Pancreas (tissue), 10 donors: ENCODE results near the gene APBB2. TPM values are rescaled to one million over a fixed set of nuclear protein-coding genes. Genes with fewer than 3 reads are reported as not detected.

Experiments
- ATAC-seq, 4 donors: fragments of 200-7000 bp; cut with Tn5 transposase; one replicate each; pipeline versions ENCODE4 v1.8.0 to v1.9.1; 2020; ENCODE audit warnings: mild to moderate bottlenecking in 4 of 4, moderate library complexity in 4 of 4
- DNase-seq, 6 donors: peaks; one replicate each; pipeline ENCODE4 v3.0.0-alpha.2; 2020
- FAIRE-seq: peaks from 2 replicates; lab custom pipeline; 2012; peaks lifted over from hg19 to GRCh38; lab: Jason Lieb, UNC
- H3K27ac ChIP-seq, 4 donors: fragments of 200-600 bp; sonication (generic); 1 replicate in 3 of 4; 2 replicates in 1 of 4; pipeline versions ENCODE4 v1.5.0 to v1.8.0; 2020
- H3K27me3 ChIP-seq, 4 donors: fragments of 200-600 bp; one replicate each; pipeline ENCODE4 v1.8.0; 2021
- H3K36me3 ChIP-seq, 3 donors: fragments of 200-600 bp; sonication (generic) in 1 of 3; one replicate each; pipeline versions ENCODE4 v1.5.0 to v1.8.0; 2020 to 2021
- H3K4me1 ChIP-seq, 3 donors: fragments of 200-600 bp; one replicate each; pipeline ENCODE4 v1.8.0; 2021
- H3K4me3 ChIP-seq, 4 donors: fragments of 200-600 bp; sonication (generic) in 2 of 4; one replicate each; pipeline versions ENCODE4 v1.5.0 to v1.8.0; 2020 to 2021
- H3K9me3 ChIP-seq, 4 donors: fragments of 200-600 bp; one replicate each; pipeline ENCODE4 v1.8.0; 2021
- WGBS, 2 donors: extraction: QIAGEN DNeasy Blood & Tissue Kit; methylation state at CpG; one replicate each; pipeline ENCODE4 v1.1.7; 2013; 5-methylcytosine and 5-hydroxymethylcytosine counted together
- intact Hi-C, 3 donors: fragments of 100-400 bp; cut with DNase I; formaldehyde crosslinking; loops; one replicate each; pipeline versions ENCODE4 v1.11.1 to v1.14.2; 2022
- polyA plus RNA-seq, 2 donors: library from polyadenylated mRNA; stranded (reverse); fragments of 200-250 nt; gene quantifications; one replicate each; pipeline ENCODE4 v1.2.3, GENCODE V29; 2013
- total RNA-seq, 6 donors: library from RNA; stranded (reverse); fragmentation: NEBNext Ultra II Directional in 4 of 6; extraction: Animal tissue kit (Norgen Biotek cat#: 25700) in 4 of 6; gene quantifications; one replicate each; pipeline versions ENCODE4 v1.2.1 to v1.2.4, GENCODE V29; 2021 to 2023
- TF ChIP-seq, protein P1 (sequence below), 4 donors: fragments of 200-600 bp; sonication (generic) in 3 of 4; IDR thresholded peaks; one replicate each; pipeline versions ENCODE4 v1.5.0 to v1.8.0; 2021; ENCODE audit warnings: antibody characterized with exemption in 4 of 4
- donor health status: healthy with polysubstance abuse.
- donor health status: DM: no; HTN: no; CAD: no; lungs with moderate emphysema.
- donor health status: DM: no; HTN: no; CAD: no.
- donor health status: control.
- donor health status: control.
- donor health status: Bipolar disorder and iron deficiency.
- donor health status: DM: yes; HTN: yes; CAD: no.
- donor health status: DM: no; HTN: no; CAD: no.
- donor health status: DM: no; HTN: no; CAD: no.
- donor health status: DM: yes; HTN: yes; CAD: no.

The APBB2 gene
- total and polyA plus RNA-seq, 8 donors, result 9.1 to 21.6 (median 11.5) TPM

DNA sequence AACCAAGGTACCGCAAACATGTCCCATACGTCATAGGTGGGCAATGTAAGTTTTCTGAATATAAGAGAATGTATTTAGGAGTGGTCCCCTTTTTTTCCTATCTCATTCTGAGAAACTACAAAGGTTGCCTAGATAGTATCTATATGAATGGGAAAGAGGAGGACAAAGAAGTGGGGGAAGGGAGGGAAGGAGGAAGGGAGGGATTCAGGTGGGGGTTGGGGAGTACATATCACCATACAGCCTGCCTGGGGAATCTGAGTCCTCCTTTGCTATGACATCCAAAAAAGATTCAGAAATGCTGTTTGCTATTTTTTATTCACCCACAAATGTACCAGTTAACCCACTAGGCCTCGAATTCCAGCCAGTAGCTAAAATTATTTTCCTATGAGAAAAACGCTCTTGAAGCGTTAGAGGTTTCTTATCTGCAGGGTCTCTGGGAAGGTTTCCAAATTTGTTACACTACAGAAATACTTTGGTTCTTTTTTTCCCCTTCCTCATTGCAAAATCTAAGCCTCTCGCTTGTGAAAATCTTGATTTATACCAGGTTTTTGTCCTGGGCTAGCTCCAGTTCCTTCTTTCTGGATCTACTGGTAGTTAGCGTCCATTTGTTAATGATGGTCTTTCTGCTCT, 251.7 kb downstream of the APBB2 start:
- H3K4me1 ChIP-seq, result no peaks in the 10 kb centered on the region
- TF ChIP-seq, protein P1, sequence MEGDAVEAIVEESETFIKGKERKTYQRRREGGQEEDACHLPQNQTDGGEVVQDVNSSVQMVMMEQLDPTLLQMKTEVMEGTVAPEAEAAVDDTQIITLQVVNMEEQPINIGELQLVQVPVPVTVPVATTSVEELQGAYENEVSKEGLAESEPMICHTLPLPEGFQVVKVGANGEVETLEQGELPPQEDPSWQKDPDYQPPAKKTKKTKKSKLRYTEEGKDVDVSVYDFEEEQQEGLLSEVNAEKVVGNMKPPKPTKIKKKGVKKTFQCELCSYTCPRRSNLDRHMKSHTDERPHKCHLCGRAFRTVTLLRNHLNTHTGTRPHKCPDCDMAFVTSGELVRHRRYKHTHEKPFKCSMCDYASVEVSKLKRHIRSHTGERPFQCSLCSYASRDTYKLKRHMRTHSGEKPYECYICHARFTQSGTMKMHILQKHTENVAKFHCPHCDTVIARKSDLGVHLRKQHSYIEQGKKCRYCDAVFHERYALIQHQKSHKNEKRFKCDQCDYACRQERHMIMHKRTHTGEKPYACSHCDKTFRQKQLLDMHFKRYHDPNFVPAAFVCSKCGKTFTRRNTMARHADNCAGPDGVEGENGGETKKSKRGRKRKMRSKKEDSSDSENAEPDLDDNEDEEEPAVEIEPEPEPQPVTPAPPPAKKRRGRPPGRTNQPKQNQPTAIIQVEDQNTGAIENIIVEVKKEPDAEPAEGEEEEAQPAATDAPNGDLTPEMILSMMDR (IDR thresholded peaks at IDR 0.05), result no peak
- FAIRE-seq, result no peak
- intact Hi-C loops, result no loop called here
- 84% methylated on average over 7 of the region's 7 CpGs for whole genome bisulfite sequencing, 2 donors
- H3K36me3 ChIP-seq, result no peaks in the 10 kb centered on the region
- no peak overlapping the region for H3K4me3 ChIP-seq
- H3K27me3 ChIP-seq, result no peaks in the 10 kb centered on the region
- DNase-seq, result no peak
- H3K9me3 ChIP-seq, result no peaks in the 10 kb centered on the region
- no peak for ATAC-seq
- H3K27ac ChIP-seq, result no peak overlapping the region

DNA sequence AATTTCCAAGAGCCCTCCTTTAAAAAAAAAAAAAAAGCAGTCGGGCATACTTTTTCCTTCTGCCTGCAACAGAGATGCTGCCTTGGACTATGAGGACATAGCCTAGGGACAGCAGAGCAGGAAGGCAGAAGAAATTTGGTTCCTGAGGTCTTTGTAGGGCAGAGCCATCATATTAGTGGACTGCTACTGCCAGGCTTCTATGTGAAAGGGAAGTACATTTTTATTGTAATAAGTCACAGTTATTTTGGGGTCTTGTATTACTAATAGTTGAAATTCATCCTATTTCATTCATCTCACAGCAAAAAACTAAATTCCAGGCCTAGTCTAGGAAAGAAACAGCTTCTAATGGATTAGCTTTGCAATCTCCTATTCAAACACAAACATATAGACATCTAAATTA, 253.4 kb downstream of the APBB2 start:
- no peak overlapping the region for H3K27ac ChIP-seq
- TF ChIP-seq, protein P1 (IDR thresholded peaks at IDR 0.05), result no peak
- no peaks in the 10 kb centered on the region for H3K36me3 ChIP-seq
- WGBS, 2 donors, result 92 to 93% methylated on average over 1 of the region's 1 CpG
- no peak for FAIRE-seq
- intact Hi-C loops, result no loop called here
- DNase-seq, result no peak
- H3K4me1 ChIP-seq, result no peaks in the 10 kb centered on the region
- ATAC-seq, result no peak
- no peak overlapping the region for H3K4me3 ChIP-seq
- no peaks in the 10 kb centered on the region for H3K9me3 ChIP-seq
- no peaks in the 10 kb centered on the region for H3K27me3 ChIP-seq

DNA sequence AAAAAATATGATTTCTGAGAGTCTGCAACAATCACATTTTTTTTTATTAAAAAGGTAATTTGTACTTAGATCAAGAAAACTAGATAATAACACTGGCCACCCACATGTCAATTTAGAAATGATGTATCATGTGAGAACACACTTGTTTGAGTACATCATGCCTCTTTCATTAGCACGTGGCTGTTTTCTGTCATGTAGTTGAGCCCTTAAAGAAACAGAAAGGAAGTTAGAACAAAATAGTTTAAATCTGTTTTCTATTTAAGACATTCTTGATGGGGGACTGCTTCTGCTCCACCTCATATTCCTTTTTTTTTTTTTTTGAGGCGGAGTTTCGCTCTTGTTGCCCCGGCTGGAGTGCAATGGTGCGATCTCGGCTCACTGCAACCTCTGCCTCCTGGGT, 257.1 kb downstream of the APBB2 start:
- WGBS, 2 donors, result 94 to 99% methylated on average over 6 of the region's 6 CpGs
- FAIRE-seq (no peak), ATAC-seq (no peak), DNase-seq (no peak)
- TF ChIP-seq, protein P1 (IDR thresholded peaks at IDR 0.05), result no peak
- Histone ChIP-seq H3K9me3 (no peaks in the 10 kb centered on the region), H3K36me3 (no peaks in the 10 kb centered on the region), H3K27ac (no peak overlapping the region), H3K4me3 (no peak overlapping the region), H3K27me3 (no peaks in the 10 kb centered on the region), H3K4me1 (no peaks in the 10 kb centered on the region)
- intact Hi-C loops, result no loop called here

DNA sequence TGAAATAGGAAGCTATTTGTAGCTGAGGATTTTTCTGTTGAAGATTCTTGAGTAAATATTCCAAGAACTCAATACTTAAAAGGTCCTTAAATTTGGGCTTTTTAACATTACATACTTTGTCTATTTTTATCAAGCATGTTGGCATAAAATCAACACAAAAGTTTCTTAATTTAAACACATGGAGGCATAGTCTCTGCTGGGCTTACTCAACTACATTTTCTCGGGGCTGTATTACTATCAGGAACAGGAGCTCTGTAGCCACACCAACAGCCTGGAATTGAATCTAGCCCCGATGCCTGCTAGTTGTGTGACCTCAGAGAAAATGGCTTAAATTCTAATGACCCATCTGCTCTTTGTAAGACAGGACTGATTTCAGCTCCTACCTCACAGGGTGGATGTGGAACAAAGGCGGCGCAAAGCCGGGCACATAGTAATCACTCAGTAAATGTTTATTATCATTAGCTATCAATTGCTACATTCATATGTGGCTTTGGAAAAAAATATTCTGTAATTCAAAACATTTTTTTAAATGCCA, 257.6 kb downstream of the APBB2 start:
- Histone ChIP-seq H3K27ac (no peak overlapping the region), H3K36me3 (no peaks in the 10 kb centered on the region), H3K4me3 (no peak overlapping the region), H3K27me3 (no peaks in the 10 kb centered on the region), H3K4me1 (no peaks in the 10 kb centered on the region), H3K9me3 (no peaks in the 10 kb centered on the region)
- 93% methylated on average over 5 of the region's 5 CpGs for WGBS, 2 donors
- ATAC-seq, result no peak
- TF ChIP-seq, protein P1 (IDR thresholded peaks at IDR 0.05), result no peak
- DNase-seq, result no peak
- no peak for FAIRE-seq
- intact Hi-C loops, result no loop called here

DNA sequence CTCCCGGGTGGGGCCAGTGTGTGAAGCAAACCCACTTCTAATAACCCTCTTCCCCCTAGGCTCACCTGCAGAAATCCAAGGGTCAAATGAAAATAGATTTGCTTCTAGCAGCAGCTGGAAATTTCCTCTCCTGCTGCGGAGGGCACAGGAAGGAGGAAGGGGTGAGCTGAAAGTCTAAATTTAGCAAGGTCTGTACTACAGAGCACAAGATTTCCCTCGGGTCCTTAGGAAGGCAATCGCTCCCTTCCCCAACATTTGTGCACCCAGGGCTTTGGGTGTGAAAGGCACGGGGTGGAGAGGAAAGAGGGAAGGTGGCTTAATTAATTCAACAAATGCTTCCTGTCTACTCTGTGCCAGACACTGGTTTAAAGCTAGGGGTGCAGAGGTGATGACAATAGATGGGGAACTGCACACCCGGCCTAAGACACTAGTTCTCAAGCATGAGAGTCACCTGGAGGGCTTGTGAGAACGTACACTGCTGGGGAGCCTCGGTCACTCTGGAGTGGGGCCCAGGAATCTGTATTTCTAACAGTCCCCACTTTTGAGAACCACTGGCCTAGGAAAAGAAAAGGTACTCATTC, 260.2 kb downstream of the APBB2 start:
- no peak for DNase-seq
- Histone ChIP-seq H3K4me1 (no peaks in the 10 kb centered on the region), H3K36me3 (no peaks in the 10 kb centered on the region), H3K27ac (peak overlapping the region in 1 of 4 donors; percentile 8), H3K4me3 (no peak overlapping the region), H3K27me3 (no peaks in the 10 kb centered on the region), H3K9me3 (no peaks in the 10 kb centered on the region)
- WGBS, 2 donors, result 68 to 72% methylated on average over 8 of the region's 8 CpGs
- no peak for FAIRE-seq
- no peak for ATAC-seq
- intact Hi-C loops, result no loop called here
- TF ChIP-seq, protein P1 (IDR thresholded peaks at IDR 0.05), result no peak
